Esophagus squamous epithelium (tissue), 5 donors: Measurements from ENCODE around the gene GALNT16. TPM values are rescaled to one million over a fixed set of nuclear protein-coding genes. Genes with fewer than 3 reads are reported as not detected.

Experiments used
- DNase-seq: peaks from one replicate; lab custom pipeline; 2025; lab: John Stamatoyannopoulos, UW
- H3K27ac ChIP-seq, 4 donors: fragments of 200-600 bp; sonication (generic); one replicate each; pipeline ENCODE4 v1.5.1; 2016 to 2019; ENCODE audit warnings: mild to moderate bottlenecking in 1 of 4
- H3K27me3 ChIP-seq, 4 donors: fragments of 200-600 bp; sonication (generic); 1 replicate in 3 of 4; 2 replicates in 1 of 4; pipeline versions ENCODE4 v1.5.1 to v1.6.0; 2017 to 2021; ENCODE audit warnings: antibody characterized with exemption in 1 of 4
- H3K36me3 ChIP-seq, 3 donors: fragments of 200-600 bp; sonication (generic); one replicate each; pipeline ENCODE4 v1.5.1; 2016 to 2019
- H3K4me1 ChIP-seq, 3 donors: fragments of 200-600 bp; sonication (generic); one replicate each; pipeline ENCODE4 v1.5.1; 2017 to 2019
- H3K4me3 ChIP-seq, 4 donors: fragments of 200-600 bp; sonication (generic); 1 replicate in 3 of 4; 2 replicates in 1 of 4; pipeline ENCODE4 v1.5.1; 2016 to 2019; ENCODE audit warnings: mild to moderate bottlenecking in 2 of 4, moderate library complexity in 1 of 4
- H3K9me3 ChIP-seq, 3 donors: fragments of 200-600 bp; sonication (generic); one replicate each; pipeline ENCODE4 v1.5.1; 2016 to 2019
- CTCF ChIP-seq, 6 experiments: fragments of 450-650 bp in 4 of 6; fragments of 200-600 bp in 2 of 6; sonication (generic) in 2 of 6; IDR thresholded peaks; one replicate each; pipeline ENCODE4 v1.5.1; 2016 to 2019; ENCODE audit warnings: antibody characterized with exemption in 6 of 6, mild to moderate bottlenecking in 4 of 6, moderate library complexity in 4 of 6
- POLR2A ChIP-seq, 4 donors: fragments of 450-650 bp; IDR thresholded peaks; one replicate each; pipeline ENCODE4 v1.6.1; 2017; ENCODE audit warnings: antibody characterized with exemption in 4 of 4, mild to moderate bottlenecking in 4 of 4, moderate library complexity in 3 of 4
- WGBS, 2 donors: methylation state at CpG; one replicate each; pipeline ENCODE4 v1.1.5; 2018; 5-methylcytosine and 5-hydroxymethylcytosine counted together
- intact Hi-C: fragments of 100-400 bp; cut with DNase I; formaldehyde crosslinking; loops from one replicate; pipeline ENCODE4 v1.15.0; 2022
- total RNA-seq, 4 donors: library from RNA; depleted of rRNA; stranded (reverse); fragments of >200 nt; gene quantifications; one replicate each; pipeline ENCODE4 v1.1.0, GENCODE V29; 2016
- donor health status: DM: yes; HTN: yes; CAD: no.

The GALNT16 gene
- total RNA-seq, 4 donors from 2014 or later, result 0.11 to 2.7 (median 1.3) TPM

- 78 to 79% methylated on average over 5 to 7 of the region's 8 CpGs for WGBS, 2 donors
- Histone ChIP-seq H3K9me3 (no peaks in the 10 kb centered on the region), H3K4me1 (peaks cover 6 to 36% (median 15%) of the 10 kb centered on the region in 3 donors), H3K36me3 (no peaks in the 10 kb centered on the region), H3K27ac (no peak overlapping the region), H3K27me3 (no peaks in the 10 kb centered on the region), H3K4me3 (no peak overlapping the region)
- DNase-seq, result no peak
- no peak for TF ChIP-seq CTCF (IDR thresholded peaks at IDR 0.05)
- no peak for TF ChIP-seq POLR2A (IDR thresholded peaks at IDR 0.05)
- intact Hi-C loops, result no loop called here
These were observed 59.0 kb downstream of the GALNT16 start for GRCh38 chr14:69318901-69319475.

GRCh38 chr14:69319911-69320310 is 60.0 kb downstream of the GALNT16 start:
- Histone ChIP-seq H3K36me3 (no peaks in the 10 kb centered on the region), H3K9me3 (no peaks in the 10 kb centered on the region), H3K4me3 (no peak overlapping the region), H3K27ac (no peak overlapping the region), H3K27me3 (peaks cover 0 to 2% (median 0%) of the 10 kb centered on the region in 4 donors), H3K4me1 (peaks cover 6 to 36% (median 15%) of the 10 kb centered on the region in 3 donors)
- no peak for DNase-seq
- intact Hi-C loops, result no loop called here
- TF ChIP-seq CTCF (IDR thresholded peaks at IDR 0.05) (no peak), POLR2A (IDR thresholded peaks at IDR 0.05) (no peak)
- 100% methylated on average over 1 to 7 of the region's 8 CpGs for whole genome bisulfite sequencing, 2 donors

GRCh38 chr14:69320581-69321365 is 60.8 kb downstream of the GALNT16 start:
- TF ChIP-seq POLR2A (IDR thresholded peaks at IDR 0.05), result no peak
- no peak for TF ChIP-seq CTCF (IDR thresholded peaks at IDR 0.05)
- Histone ChIP-seq H3K4me1 (peaks cover 6 to 31% (median 12%) of the 10 kb centered on the region in 3 donors), H3K36me3 (no peaks in the 10 kb centered on the region), H3K27me3 (peaks cover 0 to 10% (median 0%) of the 10 kb centered on the region in 4 donors), H3K4me3 (no peak overlapping the region), H3K27ac (no peak overlapping the region), H3K9me3 (no peaks in the 10 kb centered on the region)
- intact Hi-C loops, result no loop called here
- WGBS, 2 donors, result 91 to 94% methylated on average over 15 of the region's 18 CpGs
- no peak for DNase-seq

- WGBS, 2 donors, result 45 to 80% methylated on average over 6 to 8 of the region's 11 CpGs
- intact Hi-C loops, result no loop called here
- H3K36me3 ChIP-seq, result no peaks in the 10 kb centered on the region
These were observed 61.8 kb downstream of the GALNT16 start for GRCh38 chr14:69321601-69322330.

More at GRCh38 chr14:69321601-69322330, 61.8 kb downstream of the GALNT16 start:
- TF ChIP-seq POLR2A (IDR thresholded peaks at IDR 0.05) (no peak), CTCF (IDR thresholded peaks at IDR 0.05) (no peak)
- DNase-seq, result no peak
- Histone ChIP-seq H3K27me3 (peaks cover 0 to 12% (median 0%) of the 10 kb centered on the region in 4 donors), H3K9me3 (no peaks in the 10 kb centered on the region), H3K4me1 (peaks cover 6 to 21% (median 11%) of the 10 kb centered on the region in 3 donors), H3K4me3 (no peak overlapping the region), H3K27ac (no peak overlapping the region)
